ENCODE results near the gene IFT88. TPM values are rescaled to one million over a fixed set of nuclear protein-coding genes. Genes with fewer than 3 reads are reported as not detected.

IFT88 gene
- total and polyA plus RNA-seq, 9 of the 15 experiments (the other 6 are each of a cell fraction or from before 2014, with no cell fraction given) = 8.3 to 13.5 (median 10.0) TPM

DNA sequence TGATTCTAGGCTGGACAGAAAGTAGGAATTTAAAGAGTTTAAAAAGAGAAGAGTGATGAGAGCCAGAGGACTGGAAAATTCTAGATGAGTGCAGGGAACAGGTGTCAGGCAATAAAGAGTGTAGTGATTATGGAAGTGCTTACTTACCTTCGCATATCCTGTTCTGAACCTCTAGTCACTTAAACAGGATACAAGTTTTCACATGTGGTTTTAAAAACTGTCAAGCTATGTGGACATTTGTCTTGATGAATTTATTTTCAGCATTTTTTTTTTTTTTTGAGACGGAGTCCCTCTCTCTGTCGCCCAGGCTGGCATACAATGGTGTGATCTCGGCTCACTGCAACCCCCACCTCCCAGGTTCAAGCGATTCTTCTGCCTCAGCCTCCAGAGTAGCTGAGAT lies 102.2 kb downstream of the IFT88 start:
- ChIA-PET POLR2A (no interaction called here), CTCF (ENCODE audit: low intra/inter-chr PET ratio) (no interaction called here)
- WGBS (ENCODE audit: insufficient coverage, low coverage, missing lambda C conversion rate) = 92% methylated on average over 5 of the region's 5 CpGs
- no peak for DNase-seq (ENCODE audit: extremely low read depth in 1 of 4, low spot score in 3 of 4)
- in situ Hi-C loops (cut with MboI) (no loop called here), intact Hi-C loops (cut with micrococcal nuclease) (no loop called here)
- no peaks in the 10 kb centered on the region for H3K9me1 ChIP-seq (ENCODE audit: control insufficient read depth, insufficient read depth, low read length)
- ATAC-seq = no peak
- no peaks in the 10 kb centered on the region for H3K9me3 ChIP-seq (replicated peaks; ENCODE audit: control insufficient read depth, insufficient read depth, low read depth, low read length)
- no peaks in the 10 kb centered on the region for H3K79me2 ChIP-seq (ENCODE audit: control insufficient read depth, insufficient read depth, low read length)
- no peaks in the 10 kb centered on the region for H3K27me3 ChIP-seq (ENCODE audit: control insufficient read depth in 2 of 2, insufficient read depth in 2 of 2, low read length in 2 of 2)
- TF ChIP-seq TSC22D4 (tag; IDR thresholded peaks at IDR 0.05) (no peak), TBL1XR1 (IDR thresholded peaks at IDR 0.05; ENCODE audit: low read length in 2 of 2) (no peak), PHF20 (IDR thresholded peaks at IDR 0.05; ENCODE audit: partially characterized antibody) (no peak), BRCA1 (IDR thresholded peaks at IDR 0.05) (no peak), BRCA1 (CRISPR knock-in tag; IDR thresholded peaks at IDR 0.05) (no peak)
- TF ChIP-seq, protein P1, sequence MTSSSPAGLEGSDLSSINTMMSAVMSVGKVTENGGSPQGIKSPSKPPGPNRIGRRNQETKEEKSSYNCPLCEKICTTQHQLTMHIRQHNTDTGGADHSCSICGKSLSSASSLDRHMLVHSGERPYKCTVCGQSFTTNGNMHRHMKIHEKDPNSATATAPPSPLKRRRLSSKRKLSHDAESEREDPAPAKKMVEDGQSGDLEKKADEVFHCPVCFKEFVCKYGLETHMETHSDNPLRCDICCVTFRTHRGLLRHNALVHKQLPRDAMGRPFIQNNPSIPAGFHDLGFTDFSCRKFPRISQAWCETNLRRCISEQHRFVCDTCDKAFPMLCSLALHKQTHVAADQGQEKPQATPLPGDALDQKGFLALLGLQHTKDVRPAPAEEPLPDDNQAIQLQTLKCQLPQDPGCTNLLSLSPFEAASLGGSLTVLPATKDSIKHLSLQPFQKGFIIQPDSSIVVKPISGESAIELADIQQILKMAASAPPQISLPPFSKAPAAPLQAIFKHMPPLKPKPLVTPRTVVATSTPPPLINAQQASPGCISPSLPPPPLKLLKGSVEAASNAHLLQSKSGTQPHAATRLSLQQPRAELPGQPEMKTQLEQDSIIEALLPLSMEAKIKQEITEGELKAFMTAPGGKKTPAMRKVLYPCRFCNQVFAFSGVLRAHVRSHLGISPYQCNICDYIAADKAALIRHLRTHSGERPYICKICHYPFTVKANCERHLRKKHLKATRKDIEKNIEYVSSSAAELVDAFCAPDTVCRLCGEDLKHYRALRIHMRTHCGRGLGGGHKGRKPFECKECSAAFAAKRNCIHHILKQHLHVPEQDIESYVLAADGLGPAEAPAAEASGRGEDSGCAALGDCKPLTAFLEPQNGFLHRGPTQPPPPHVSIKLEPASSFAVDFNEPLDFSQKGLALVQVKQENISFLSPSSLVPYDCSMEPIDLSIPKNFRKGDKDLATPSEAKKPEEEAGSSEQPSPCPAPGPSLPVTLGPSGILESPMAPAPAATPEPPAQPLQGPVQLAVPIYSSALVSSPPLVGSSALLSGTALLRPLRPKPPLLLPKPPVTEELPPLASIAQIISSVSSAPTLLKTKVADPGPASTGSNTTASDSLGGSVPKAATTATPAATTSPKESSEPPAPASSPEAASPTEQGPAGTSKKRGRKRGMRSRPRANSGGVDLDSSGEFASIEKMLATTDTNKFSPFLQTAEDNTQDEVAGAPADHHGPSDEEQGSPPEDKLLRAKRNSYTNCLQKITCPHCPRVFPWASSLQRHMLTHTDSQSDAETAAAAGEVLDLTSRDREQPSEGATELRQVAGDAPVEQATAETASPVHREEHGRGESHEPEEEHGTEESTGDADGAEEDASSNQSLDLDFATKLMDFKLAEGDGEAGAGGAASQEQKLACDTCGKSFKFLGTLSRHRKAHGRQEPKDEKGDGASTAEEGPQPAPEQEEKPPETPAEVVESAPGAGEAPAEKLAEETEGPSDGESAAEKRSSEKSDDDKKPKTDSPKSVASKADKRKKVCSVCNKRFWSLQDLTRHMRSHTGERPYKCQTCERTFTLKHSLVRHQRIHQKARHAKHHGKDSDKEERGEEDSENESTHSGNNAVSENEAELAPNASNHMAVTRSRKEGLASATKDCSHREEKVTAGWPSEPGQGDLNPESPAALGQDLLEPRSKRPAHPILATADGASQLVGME (CRISPR knock-in tag; IDR thresholded peaks at IDR 0.05) = no peak
- no peak overlapping the region for H2AFZ ChIP-seq (ENCODE audit: low read depth, low read length)
- BruUV-seq (replicated peaks) = no TSS peak
- no peaks in the 10 kb centered on the region; a peak in 2 of 5 replicates for H3K4me1 ChIP-seq (replicated peaks in 1 of 2; ENCODE audit: control insufficient read depth in 2 of 2, insufficient read depth in 2 of 2, low read length in 2 of 2)
- no peak overlapping the region for H3K9ac ChIP-seq (ENCODE audit: insufficient read depth in 1 of 2, low read depth in 2 of 2, low read length in 2 of 2)
- no peak for FAIRE-seq
- H3K4me2 ChIP-seq (ENCODE audit: insufficient read depth, low read length) = no peak overlapping the region
- no peak overlapping the region for H3K27ac ChIP-seq (ENCODE audit: extremely low read depth, low read depth, low read length)
- no peaks in the 10 kb centered on the region for H4K20me1 ChIP-seq (replicated peaks; ENCODE audit: control insufficient read depth, insufficient read depth, low read length)
- H3K36me3 ChIP-seq (ENCODE audit: control insufficient read depth, insufficient read depth, low read length) = no peaks in the 10 kb centered on the region
- H3K4me3 ChIP-seq = no peak overlapping the region

Data from K562 (cell line).